NT2/D1 (cell line): ENCODE data around the gene KANK4.

Source experiments
- YY1 ChIP-seq: IDR thresholded peaks from 2 replicates; pipeline ENCODE4 v1.6.1; 2011; ENCODE audit not compliant: insufficient read length, insufficient read depth
- ZNF274 ChIP-seq: IDR thresholded peaks from 2 replicates; pipeline ENCODE4 v1.6.1; 2011; ENCODE audit warnings: mild to moderate bottlenecking, low read depth, low read length

GRCh38 chr1:62309906-62310305 lies 9.3 kb downstream of the KANK4 start:
- no peak for TF ChIP-seq YY1
- no peak for TF ChIP-seq ZNF274
